Osteoblast (primary cell): ENCODE measurements around the gene DPP4. TPM values are rescaled to one million over a fixed set of nuclear protein-coding genes. Genes with fewer than 3 reads are reported as not detected.
A peak's percentile ranks its signal among the peaks of the same experiment; 100 is the strongest.

ENCODE experiments used
- DNase-seq: peaks from one replicate; pipeline ENCODE4 v3.0.0; 2011; ENCODE audit warnings: low spot score, mixed read lengths; ENCODE audit not compliant: insufficient read length; ENCODE audit errors: missing footprints
- H2AFZ ChIP-seq: 2 replicates; pipeline ENCODE4 v1.6.0; 2011; ENCODE audit warnings: mild to moderate bottlenecking, low read length
- H3K27ac ChIP-seq: 2 replicates; pipeline ENCODE4 v1.5.1; 2011; ENCODE audit warnings: mild to moderate bottlenecking, low read depth, low read length, moderate library complexity
- H3K27me3 ChIP-seq: 2 replicates; pipeline ENCODE4 v1.6.0; 2012; ENCODE audit warnings: mild to moderate bottlenecking, control low read depth, inconsistent platforms, low read length, moderate library complexity; ENCODE audit not compliant: insufficient read depth
- H3K36me3 ChIP-seq: 2 replicates; pipeline ENCODE4 v1.5.1; 2011; ENCODE audit warnings: mild to moderate bottlenecking, low read length, control low read depth, moderate library complexity; ENCODE audit not compliant: insufficient read depth
- H3K4me1 ChIP-seq: 2 replicates; pipeline ENCODE4 v1.5.1; 2011; ENCODE audit warnings: mild to moderate bottlenecking, low read length, control low read depth, moderate library complexity; ENCODE audit not compliant: insufficient read depth
- H3K4me2 ChIP-seq: 2 replicates; pipeline ENCODE4 v1.6.0; 2011; ENCODE audit warnings: mild to moderate bottlenecking, low read length; ENCODE audit not compliant: insufficient read depth
- H3K4me3 ChIP-seq: fragments of 200-600 bp; sonication (generic); 3 replicates; pipeline ENCODE4 v1.5.1; 2012; ENCODE audit warnings: mild to moderate bottlenecking, low read length, inconsistent platforms; ENCODE audit not compliant: insufficient read depth
- H3K79me2 ChIP-seq: 2 replicates; pipeline ENCODE4 v1.6.0; 2012; ENCODE audit warnings: mild to moderate bottlenecking, low read length, control low read depth, inconsistent platforms; ENCODE audit not compliant: insufficient read depth
- H3K9me3 ChIP-seq: 2 replicates; pipeline ENCODE4 v1.5.1; 2011; ENCODE audit warnings: low read depth, low read length, control low read depth
- H4K20me1 ChIP-seq: 2 replicates; pipeline ENCODE4 v1.6.0; 2012; ENCODE audit warnings: mild to moderate bottlenecking, low read length, control low read depth; ENCODE audit not compliant: insufficient read depth
- total RNA-seq: library from RNA; depleted of rRNA; stranded (reverse); fragments of >200 nt; gene quantifications from 2 replicates; pipeline ENCODE4 v1.2.3, GENCODE V29; 2012
- TF ChIP-seq, protein P1 (sequence below): IDR thresholded peaks from 2 replicates; pipeline ENCODE4 v1.5.1; 2011; ENCODE audit warnings: mild to moderate bottlenecking, low read depth, low read length, moderate library complexity; ENCODE audit errors: extremely low read depth

The DPP4 gene
- total RNA-seq, 1 donor: 192 TPM

DNA sequence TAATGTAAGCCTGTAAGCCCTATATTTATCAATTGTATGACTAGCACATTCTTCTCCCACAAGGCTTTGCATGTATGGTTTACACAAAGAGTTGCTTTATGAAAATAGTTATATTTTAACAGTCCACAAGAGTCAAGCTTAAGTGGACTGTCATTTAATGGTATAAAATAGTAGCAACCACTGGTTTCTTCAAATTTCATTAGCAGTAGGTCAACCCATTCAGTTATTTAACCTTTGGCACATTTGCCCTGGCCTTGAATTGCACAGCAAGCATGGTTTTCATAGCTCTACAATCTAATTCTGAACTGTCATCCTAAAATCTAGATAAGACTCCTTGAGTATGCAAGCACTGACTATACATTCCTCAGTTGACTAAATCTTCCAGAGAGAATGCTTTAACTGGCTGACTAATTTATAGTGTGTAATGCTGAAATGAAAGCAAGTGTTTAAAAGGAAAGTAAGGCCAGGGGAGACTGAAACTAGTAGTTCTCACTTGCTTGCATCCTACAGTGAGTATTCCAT lies 1.8 kb downstream of the DPP4 start:
- H3K27me3 ChIP-seq: no peaks in the 10 kb centered on the region
- H3K4me3 ChIP-seq: peak overlapping the region; percentile 82
- H4K20me1 ChIP-seq: no peaks in the 10 kb centered on the region
- DNase-seq: peak; percentile 95
- H3K4me2 ChIP-seq: peak overlapping the region; percentile 91
- TF ChIP-seq, protein P1, sequence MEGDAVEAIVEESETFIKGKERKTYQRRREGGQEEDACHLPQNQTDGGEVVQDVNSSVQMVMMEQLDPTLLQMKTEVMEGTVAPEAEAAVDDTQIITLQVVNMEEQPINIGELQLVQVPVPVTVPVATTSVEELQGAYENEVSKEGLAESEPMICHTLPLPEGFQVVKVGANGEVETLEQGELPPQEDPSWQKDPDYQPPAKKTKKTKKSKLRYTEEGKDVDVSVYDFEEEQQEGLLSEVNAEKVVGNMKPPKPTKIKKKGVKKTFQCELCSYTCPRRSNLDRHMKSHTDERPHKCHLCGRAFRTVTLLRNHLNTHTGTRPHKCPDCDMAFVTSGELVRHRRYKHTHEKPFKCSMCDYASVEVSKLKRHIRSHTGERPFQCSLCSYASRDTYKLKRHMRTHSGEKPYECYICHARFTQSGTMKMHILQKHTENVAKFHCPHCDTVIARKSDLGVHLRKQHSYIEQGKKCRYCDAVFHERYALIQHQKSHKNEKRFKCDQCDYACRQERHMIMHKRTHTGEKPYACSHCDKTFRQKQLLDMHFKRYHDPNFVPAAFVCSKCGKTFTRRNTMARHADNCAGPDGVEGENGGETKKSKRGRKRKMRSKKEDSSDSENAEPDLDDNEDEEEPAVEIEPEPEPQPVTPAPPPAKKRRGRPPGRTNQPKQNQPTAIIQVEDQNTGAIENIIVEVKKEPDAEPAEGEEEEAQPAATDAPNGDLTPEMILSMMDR: no peak
- H3K79me2 ChIP-seq: peaks cover 15% of the 10 kb centered on the region
- no peak overlapping the region for H2AFZ ChIP-seq
- peaks cover 60% of the 10 kb centered on the region for H3K4me1 ChIP-seq
- peak overlapping the region; percentile 27 for H3K27ac ChIP-seq
- no peaks in the 10 kb centered on the region for H3K9me3 ChIP-seq
- H3K36me3 ChIP-seq: no peaks in the 10 kb centered on the region

DNA sequence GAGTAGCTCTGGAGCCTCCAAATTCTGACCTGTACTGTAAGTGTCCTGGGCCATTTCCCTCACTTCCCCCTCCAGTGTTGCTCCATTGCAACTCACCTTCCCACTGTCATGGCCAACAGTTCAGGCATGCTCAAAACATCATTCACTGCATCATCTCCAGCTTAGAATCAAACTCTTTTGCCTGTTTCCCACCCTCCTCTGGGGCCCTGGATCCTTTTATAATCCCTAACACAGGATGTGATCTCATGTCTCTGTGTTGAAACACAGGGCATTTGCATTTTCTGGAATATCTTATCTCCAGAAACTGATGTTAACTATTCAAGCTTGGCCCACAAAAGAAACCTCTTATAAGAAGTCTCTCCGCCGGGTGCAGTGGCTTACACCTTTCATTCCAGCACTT lies 3.0 kb downstream of the DPP4 start:
- Histone ChIP-seq H3K4me1 (peaks cover 58% of the 10 kb centered on the region), H3K4me3 (no peak overlapping the region)
- DNase-seq: peak; percentile 62

DNA sequence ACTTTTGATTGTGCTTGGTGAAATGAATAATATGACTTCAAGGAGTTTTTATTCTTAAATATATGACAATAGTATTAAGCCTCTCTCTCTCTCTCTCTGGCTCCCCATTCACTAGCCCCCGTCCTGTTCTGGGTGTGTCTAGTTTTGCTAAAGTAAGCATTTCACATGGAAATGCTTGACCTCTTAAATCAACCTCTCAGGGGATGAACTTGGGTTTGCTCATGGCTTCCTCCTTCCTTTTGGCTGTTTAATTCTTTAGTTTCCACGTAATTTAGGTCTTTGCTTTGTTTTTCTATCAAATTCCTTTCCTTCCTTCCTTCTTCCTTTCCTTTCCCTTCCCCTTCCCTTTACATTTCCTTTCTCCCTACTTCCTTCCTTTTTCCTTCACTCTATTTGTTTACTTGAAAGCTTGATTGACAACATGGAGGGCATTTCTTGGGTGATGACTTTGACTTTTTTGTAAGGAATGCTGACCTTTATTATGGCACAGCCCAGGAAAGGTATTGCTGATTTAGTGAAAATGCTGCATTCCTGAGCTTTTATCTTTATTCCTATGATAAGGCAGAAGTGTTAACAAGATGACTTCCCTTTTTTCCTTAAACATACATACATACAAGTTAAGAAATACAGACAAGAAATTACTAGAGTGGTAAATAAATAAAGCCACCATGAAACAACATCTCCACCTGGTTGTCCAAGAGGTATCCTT lies 3.6 kb downstream of the DPP4 start:
- Histone ChIP-seq H2AFZ (no peak overlapping the region), H3K27me3 (no peaks in the 10 kb centered on the region), H3K4me2 (no peak overlapping the region), H3K27ac (peak overlapping the region; percentile 13), H3K4me1 (peaks cover 52% of the 10 kb centered on the region), H3K4me3 (no peak overlapping the region), H3K79me2 (peaks cover 29% of the 10 kb centered on the region), H3K36me3 (no peaks in the 10 kb centered on the region), H4K20me1 (no peaks in the 10 kb centered on the region), H3K9me3 (no peaks in the 10 kb centered on the region)
- TF ChIP-seq, protein P1: no peak
- DNase-seq: peak; percentile 31

More for the DNA sequence above, 3.0 kb downstream of the DPP4 start:
- Histone ChIP-seq H3K79me2 (peaks cover 25% of the 10 kb centered on the region), H3K27me3 (no peaks in the 10 kb centered on the region), H3K4me2 (no peak overlapping the region), H3K36me3 (no peaks in the 10 kb centered on the region), H3K9me3 (no peaks in the 10 kb centered on the region), H3K27ac (peak overlapping the region; percentile 13), H2AFZ (no peak overlapping the region), H4K20me1 (no peaks in the 10 kb centered on the region)
- TF ChIP-seq, protein P1: no peak

DNA sequence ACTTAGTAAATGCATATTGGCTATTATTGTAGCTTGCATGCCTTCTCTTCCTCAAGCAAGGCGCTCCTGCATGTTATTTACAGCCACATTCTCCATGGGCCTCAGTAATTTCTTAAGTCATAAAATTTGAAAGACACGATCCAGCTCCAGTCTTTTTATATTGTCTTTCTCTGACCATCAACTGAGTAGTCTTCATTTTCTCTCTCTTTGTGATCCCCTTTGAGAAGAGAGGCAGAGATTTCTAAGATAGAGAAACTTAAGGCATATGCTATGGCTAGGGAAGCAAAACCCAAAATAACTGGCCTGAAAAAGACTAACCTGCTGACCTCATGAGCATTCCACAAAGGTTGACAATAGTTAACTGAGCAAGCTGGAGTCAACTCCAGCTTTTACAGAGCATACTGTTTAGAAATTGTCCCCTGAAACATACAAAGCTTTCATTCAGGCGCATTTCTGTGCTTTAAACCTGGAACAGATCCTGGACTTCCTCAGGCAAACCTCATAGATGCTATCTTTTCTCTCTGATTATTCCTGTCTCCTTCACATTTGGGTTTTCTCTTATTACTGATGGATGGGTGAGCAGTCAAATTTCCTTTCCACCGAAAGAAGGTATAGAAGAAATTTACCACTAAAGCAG lies 4.6 kb downstream of the DPP4 start:
- Histone ChIP-seq H3K4me3 (no peak overlapping the region), H3K4me2 (no peak overlapping the region)

More for the DNA sequence above, 4.6 kb downstream of the DPP4 start:
- H3K4me1 ChIP-seq: peaks cover 42% of the 10 kb centered on the region
- no peak overlapping the region for H2AFZ ChIP-seq
- H3K27me3 ChIP-seq: no peaks in the 10 kb centered on the region
- no peaks in the 10 kb centered on the region for H3K9me3 ChIP-seq
- no peak for DNase-seq
- H3K79me2 ChIP-seq: peaks cover 32% of the 10 kb centered on the region
- H4K20me1 ChIP-seq: no peaks in the 10 kb centered on the region
- no peak overlapping the region for H3K27ac ChIP-seq
- no peaks in the 10 kb centered on the region for H3K36me3 ChIP-seq
- TF ChIP-seq, protein P1: no peak
